DMS153 treated with DMSO at 0.1 percent for 48 hours (cell line): ENCODE data around the gene WFIKKN2.

Source experiments
- DNase-seq: peaks from one replicate; lab custom pipeline; 2025; ENCODE audit not compliant: unreplicated experiment; lab: John Stamatoyannopoulos, UW

Gene WFIKKN2

GRCh38 chr17:50808888-50809287 is 26.5 kb upstream of the WFIKKN2 start:
- DNase-seq: no peak

GRCh38 chr17:50813583-50813982 is 21.8 kb upstream of the WFIKKN2 start:
- no peak for DNase-seq

GRCh38 chr17:50815400-50815799 is 20.0 kb upstream of the WFIKKN2 start:
- DNase-seq: no peak

GRCh38 chr17:50816271-50816670 is 19.1 kb upstream of the WFIKKN2 start:
- DNase-seq: no peak

- DNase-seq: no peak
These were observed 18.3 kb upstream of the WFIKKN2 start for GRCh38 chr17:50816771-50817751.

GRCh38 chr17:50817838-50818237 is 17.5 kb upstream of the WFIKKN2 start:
- no peak for DNase-seq

GRCh38 chr17:50818261-50818660 is 17.1 kb upstream of the WFIKKN2 start:
- DNase-seq: no peak

GRCh38 chr17:50818921-50819657 is 16.3 kb upstream of the WFIKKN2 start:
- no peak for DNase-seq

- no peak for DNase-seq
These were observed 14.7 kb upstream of the WFIKKN2 start for GRCh38 chr17:50820651-50821050.

GRCh38 chr17:50822550-50822949 is 12.8 kb upstream of the WFIKKN2 start:
- no peak for DNase-seq

- no peak for DNase-seq
These were observed 11.0 kb upstream of the WFIKKN2 start for GRCh38 chr17:50824429-50824828.

- no peak for DNase-seq
These were observed 10.2 kb upstream of the WFIKKN2 start for GRCh38 chr17:50825188-50825587.

GRCh38 chr17:50828508-50829170 is 6.7 kb upstream of the WFIKKN2 start:
- DNase-seq: no peak

- no peak for DNase-seq
These were observed 6.1 kb upstream of the WFIKKN2 start for GRCh38 chr17:50829332-50829731.

GRCh38 chr17:50830352-50830751 is 5.0 kb upstream of the WFIKKN2 start:
- no peak for DNase-seq

GRCh38 chr17:50830994-50831393 is 4.4 kb upstream of the WFIKKN2 start:
- DNase-seq: no peak

- DNase-seq: no peak
These were observed 3.9 kb upstream of the WFIKKN2 start for GRCh38 chr17:50831471-50831928.

GRCh38 chr17:50832267-50832863 is 3.0 kb upstream of the WFIKKN2 start:
- DNase-seq: no peak

- no peak for DNase-seq
These were observed 2.5 kb upstream of the WFIKKN2 start for GRCh38 chr17:50832864-50833381.

GRCh38 chr17:50833510-50834428 is 1.6 kb upstream of the WFIKKN2 start:
- DNase-seq: no peak
